HCT116 (cell line): ENCODE measurements around the gene G6PC2. TPM values are rescaled to one million over a fixed set of nuclear protein-coding genes. Genes with fewer than 3 reads are reported as not detected.

Source experiments
- ATAC-seq: fragments of 200-7000 bp; cut with Tn5 transposase; 2 replicates; pipeline ENCODE4 v1.9.1; 2020; ENCODE audit warnings: mild to moderate bottlenecking, moderate library complexity
- BruUV-seq: library from RNA; stranded (reverse); fragments of 400-500 nt; replicated peaks from 2 replicates; lab custom pipeline; 2021; lab: Mats Ljungman, UMichigan
- CTCF ChIA-PET: fragments of 300-600 bp; sonication (Branson Sonifier 250); formaldehyde crosslinking; loops from one replicate; lab custom pipeline; 2021; ENCODE audit warnings: antibody characterized with exemption; lab: Charles Lee
- POLR2A ChIA-PET: fragments of 300-600, 350-600 bp; sonication (Branson Sonifier 250); formaldehyde crosslinking; loops from one replicate; lab custom pipeline; 2021; ENCODE audit warnings: antibody characterized with exemption; lab: Charles Lee
- RAD21 ChIA-PET, 2 experiments: fragments of 300-600 bp; sonication (Branson Sonifier 250); formaldehyde crosslinking; loops; one replicate each; lab custom pipeline; 2023; ENCODE audit warnings: low total read pairs in 2 of 2; ENCODE audit not compliant: uncharacterized antibody in 2 of 2, unreplicated experiment in 2 of 2, low non-redundant PET in 1 of 2; lab: Charles Lee
- DNase-seq: peaks from one replicate; pipeline ENCODE4 v3.0.0-alpha.2; 2010; ENCODE audit warnings: low read depth, low spot score
- H2AFZ ChIP-seq: fragments of 200-600 bp; shearing (Covaris generic), sonication (generic); 2 replicates; pipeline ENCODE4 v1.6.1; 2017; ENCODE audit warnings: low read depth, mixed run types, mixed read lengths, antibody characterized with exemption, low read length; ENCODE audit not compliant: poor library complexity, severe bottlenecking
- H3K27ac ChIP-seq: 2 replicates; pipeline ENCODE4 v1.5.1; 2012; ENCODE audit warnings: low read depth, low read length
- H3K27me3 ChIP-seq: fragments of 200-600 bp; sonication (generic); 2 replicates; pipeline ENCODE4 v1.6.1; 2016; ENCODE audit warnings: mixed run types, low read length, mixed read lengths; ENCODE audit not compliant: insufficient read depth
- H3K36me3 ChIP-seq, 2 experiments: fragments of 200-500 bp in 1 of 2; fragments of 200-600 bp in 1 of 2; sonication (Bioruptor generic) in 1 of 2; sonication (generic) in 1 of 2; 2 replicates each; pipeline versions ENCODE4 v1.5.1 to v1.6.1; 2014 to 2016; ENCODE audit warnings: low read length in 2 of 2, inconsistent platforms in 1 of 2, mixed read lengths in 1 of 2, mixed run types in 1 of 2; ENCODE audit not compliant: insufficient read depth in 2 of 2, control insufficient read depth in 1 of 2
- H3K4me1 ChIP-seq, 2 experiments: fragments of 200-600 bp in 1 of 2; sonication (generic) in 1 of 2; 2 replicates each; pipeline versions ENCODE4 v1.5.1 to v1.6.1; 2012 to 2017; ENCODE audit warnings: low read length in 2 of 2, inconsistent platforms in 1 of 2, mild to moderate bottlenecking in 1 of 2, mixed read lengths in 1 of 2, mixed run types in 1 of 2, moderate library complexity in 1 of 2; ENCODE audit not compliant: insufficient read depth in 2 of 2, control insufficient read depth in 1 of 2
- H3K4me2 ChIP-seq: fragments of 200-600 bp; sonication (generic); 2 replicates; pipeline ENCODE4 v1.6.1; 2017; ENCODE audit warnings: mixed run types, low read length, mixed read lengths
- H3K4me3 ChIP-seq, 2 experiments: fragments of 200-600 bp in 1 of 2; sonication (generic) in 1 of 2; replicated peaks in 1 of 2; 2 replicates each; pipeline ENCODE4 v1.5.1; 2011 to 2016; ENCODE audit warnings: low read length in 2 of 2, control low read depth in 1 of 2, low read depth in 1 of 2, mild to moderate bottlenecking in 1 of 2, mixed read lengths in 1 of 2, mixed run types in 1 of 2
- H3K79me2 ChIP-seq: fragments of 200-600 bp; sonication (generic); 2 replicates; pipeline ENCODE4 v1.6.1; 2017; ENCODE audit warnings: mild to moderate bottlenecking, mixed run types, low read length, moderate library complexity, mixed read lengths; ENCODE audit not compliant: insufficient read depth
- H3K9ac ChIP-seq: fragments of 200-600 bp; sonication (generic); 2 replicates; pipeline ENCODE4 v1.6.1; 2016; ENCODE audit warnings: low read length, mixed read lengths
- H3K9me2 ChIP-seq: fragments of 200-600 bp; sonication (generic), shearing (Covaris generic); 2 replicates; pipeline ENCODE4 v1.6.1; 2017; ENCODE audit warnings: mixed run types, mild to moderate bottlenecking, moderate library complexity; ENCODE audit not compliant: insufficient read depth
- H3K9me3 ChIP-seq, 2 experiments: fragments of 200-500 bp in 1 of 2; fragments of 200-600 bp in 1 of 2; sonication (Bioruptor generic) in 1 of 2; sonication (generic) in 1 of 2; 2 replicates each; pipeline ENCODE4 v1.6.1; 2014 to 2017; ENCODE audit warnings: low read length in 2 of 2, mixed read lengths in 2 of 2, inconsistent platforms in 1 of 2, low read depth in 1 of 2, mild to moderate bottlenecking in 1 of 2, mixed run types in 1 of 2, moderate library complexity in 1 of 2; ENCODE audit not compliant: control insufficient read depth in 1 of 2, insufficient read depth in 1 of 2
- H4K20me1 ChIP-seq: fragments of 200-600 bp; sonication (generic), shearing (Covaris generic); 2 replicates; pipeline ENCODE4 v1.6.1; 2017; ENCODE audit warnings: mixed run types, mild to moderate bottlenecking, moderate library complexity; ENCODE audit not compliant: insufficient read depth
- EGR1 ChIP-seq: IDR thresholded peaks from 2 replicates; pipeline ENCODE4 v1.6.1; 2012; ENCODE audit warnings: low read depth
- EZH2phosphoT487 ChIP-seq: fragments of 200-600 bp; IDR thresholded peaks from 2 replicates; pipeline ENCODE4 v1.6.1; 2018; ENCODE audit warnings: antibody characterized with exemption, borderline replicate concordance
- RAD21 ChIP-seq: IDR thresholded peaks from 2 replicates; pipeline ENCODE4 v1.6.1; 2012; ENCODE audit warnings: low read depth, mild to moderate bottlenecking
- SP1 ChIP-seq: IDR thresholded peaks from 2 replicates; pipeline ENCODE4 v1.6.1; 2012; ENCODE audit warnings: low read depth
- YY1 ChIP-seq: IDR thresholded peaks from 2 replicates; pipeline ENCODE4 v1.6.1; 2011; ENCODE audit warnings: low read length, low read depth, moderate library complexity, mild to moderate bottlenecking; ENCODE audit not compliant: insufficient replicate concordance; ENCODE audit errors: extremely low read depth
- ZFX ChIP-seq: fragments of 450-650 bp; IDR thresholded peaks from 2 replicates; pipeline ENCODE4 v1.6.1; 2017
- ZNF274 ChIP-seq: fragments of 200-500 bp; sonication (Bioruptor generic); IDR thresholded peaks from 2 replicates; pipeline ENCODE4 v1.6.1; 2014; ENCODE audit warnings: mild to moderate bottlenecking, low read depth, low read length, inconsistent platforms
- intact Hi-C: fragments of 100-400 bp; cut with micrococcal nuclease; formaldehyde crosslinking; loops from 2 replicates; pipeline ENCODE4 v1.10.0; 2022
- total RNA-seq: library from RNA; stranded (reverse); gene quantifications from one replicate; pipeline ENCODE4 v1.2.1, GENCODE V29; 2021; ENCODE audit not compliant: unreplicated experiment
- TF ChIP-seq, protein P1 (sequence below): IDR thresholded peaks from 2 replicates; pipeline ENCODE4 v1.6.1; 2012; ENCODE audit warnings: low read depth
- TF ChIP-seq, protein P2 (sequence below): IDR thresholded peaks from 2 replicates; pipeline ENCODE4 v1.6.1; 2012
- TF ChIP-seq, protein P3 (sequence below): IDR thresholded peaks from 2 replicates; pipeline ENCODE4 v1.6.1; 2011; ENCODE audit warnings: mild to moderate bottlenecking, low read length, moderate library complexity; ENCODE audit not compliant: insufficient replicate concordance; ENCODE audit errors: extremely low read depth

The G6PC2 gene
- total RNA-seq, 1 experiment from 2014 or later = not detected

DNA sequence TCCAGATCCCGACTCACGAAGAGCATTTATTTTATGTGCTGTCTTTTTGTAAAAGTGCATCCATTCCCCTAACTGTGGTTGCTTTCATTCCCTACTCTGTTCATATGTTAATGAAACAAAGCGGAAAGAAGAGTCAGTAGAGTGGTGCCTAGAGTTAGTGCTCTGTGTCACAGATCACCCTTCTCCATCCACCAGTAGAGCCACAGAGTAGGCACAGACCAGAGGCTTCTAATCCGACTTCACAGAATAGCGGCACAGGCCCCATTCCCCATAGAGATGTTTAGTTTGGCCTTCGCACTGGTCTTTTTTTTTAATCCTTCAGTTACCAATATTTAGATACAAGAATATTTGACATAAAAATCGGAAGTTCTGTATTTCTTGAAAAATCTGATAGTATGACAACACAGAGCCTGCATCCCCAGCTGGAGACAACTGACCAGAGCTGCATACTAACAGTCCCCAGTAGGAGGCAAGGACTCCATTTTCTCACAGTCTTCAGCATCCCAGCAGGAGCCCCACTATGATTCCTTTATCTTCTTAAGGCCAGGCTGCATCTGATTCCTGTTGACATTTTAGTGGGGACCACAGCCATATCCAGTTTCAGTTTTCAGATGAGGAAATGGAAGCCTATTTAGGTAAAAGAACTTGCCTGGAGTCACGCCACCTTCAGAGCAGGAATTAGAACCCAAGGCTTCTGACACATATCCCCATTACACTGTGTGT, 7.0 kb downstream of the G6PC2 start:
- ATAC-seq = no peak

More for the DNA sequence above, 7.0 kb downstream of the G6PC2 start:
- no peak overlapping the region for H2AFZ ChIP-seq
- H3K9me3 ChIP-seq = no peaks in the 10 kb centered on the region
- no peaks in the 10 kb centered on the region for H3K36me3 ChIP-seq
- H3K79me2 ChIP-seq = no peaks in the 10 kb centered on the region
- CTCF ChIA-PET = no interaction called here
- no peaks in the 10 kb centered on the region for H3K9me2 ChIP-seq
- H3K27me3 ChIP-seq = no peaks in the 10 kb centered on the region
- RAD21 ChIA-PET = no interaction called here
- intact Hi-C loops = no loop called here
- POLR2A ChIA-PET = no interaction called here
- H3K4me3 ChIP-seq = no peak overlapping the region
- H3K4me1 ChIP-seq = no peaks in the 10 kb centered on the region
- BruUV-seq = no TSS peak
- no peaks in the 10 kb centered on the region for H4K20me1 ChIP-seq
- no peak for DNase-seq
- no peak overlapping the region for H3K4me2 ChIP-seq
- H3K27ac ChIP-seq = no peak overlapping the region
- no peak overlapping the region for H3K9ac ChIP-seq
- TF ChIP-seq RAD21 = no peak
- no peak for TF ChIP-seq ZNF274
- no peak for TF ChIP-seq YY1
- TF ChIP-seq EGR1 = no peak
- TF ChIP-seq, protein P1, sequence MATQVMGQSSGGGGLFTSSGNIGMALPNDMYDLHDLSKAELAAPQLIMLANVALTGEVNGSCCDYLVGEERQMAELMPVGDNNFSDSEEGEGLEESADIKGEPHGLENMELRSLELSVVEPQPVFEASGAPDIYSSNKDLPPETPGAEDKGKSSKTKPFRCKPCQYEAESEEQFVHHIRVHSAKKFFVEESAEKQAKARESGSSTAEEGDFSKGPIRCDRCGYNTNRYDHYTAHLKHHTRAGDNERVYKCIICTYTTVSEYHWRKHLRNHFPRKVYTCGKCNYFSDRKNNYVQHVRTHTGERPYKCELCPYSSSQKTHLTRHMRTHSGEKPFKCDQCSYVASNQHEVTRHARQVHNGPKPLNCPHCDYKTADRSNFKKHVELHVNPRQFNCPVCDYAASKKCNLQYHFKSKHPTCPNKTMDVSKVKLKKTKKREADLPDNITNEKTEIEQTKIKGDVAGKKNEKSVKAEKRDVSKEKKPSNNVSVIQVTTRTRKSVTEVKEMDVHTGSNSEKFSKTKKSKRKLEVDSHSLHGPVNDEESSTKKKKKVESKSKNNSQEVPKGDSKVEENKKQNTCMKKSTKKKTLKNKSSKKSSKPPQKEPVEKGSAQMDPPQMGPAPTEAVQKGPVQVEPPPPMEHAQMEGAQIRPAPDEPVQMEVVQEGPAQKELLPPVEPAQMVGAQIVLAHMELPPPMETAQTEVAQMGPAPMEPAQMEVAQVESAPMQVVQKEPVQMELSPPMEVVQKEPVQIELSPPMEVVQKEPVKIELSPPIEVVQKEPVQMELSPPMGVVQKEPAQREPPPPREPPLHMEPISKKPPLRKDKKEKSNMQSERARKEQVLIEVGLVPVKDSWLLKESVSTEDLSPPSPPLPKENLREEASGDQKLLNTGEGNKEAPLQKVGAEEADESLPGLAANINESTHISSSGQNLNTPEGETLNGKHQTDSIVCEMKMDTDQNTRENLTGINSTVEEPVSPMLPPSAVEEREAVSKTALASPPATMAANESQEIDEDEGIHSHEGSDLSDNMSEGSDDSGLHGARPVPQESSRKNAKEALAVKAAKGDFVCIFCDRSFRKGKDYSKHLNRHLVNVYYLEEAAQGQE = no peak
- no peak for TF ChIP-seq SP1
- TF ChIP-seq EZH2phosphoT487 = no peak
- no peak for TF ChIP-seq ZFX
- TF ChIP-seq, protein P2, sequence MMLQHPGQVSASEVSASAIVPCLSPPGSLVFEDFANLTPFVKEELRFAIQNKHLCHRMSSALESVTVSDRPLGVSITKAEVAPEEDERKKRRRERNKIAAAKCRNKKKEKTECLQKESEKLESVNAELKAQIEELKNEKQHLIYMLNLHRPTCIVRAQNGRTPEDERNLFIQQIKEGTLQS = no peak
- TF ChIP-seq, protein P3, sequence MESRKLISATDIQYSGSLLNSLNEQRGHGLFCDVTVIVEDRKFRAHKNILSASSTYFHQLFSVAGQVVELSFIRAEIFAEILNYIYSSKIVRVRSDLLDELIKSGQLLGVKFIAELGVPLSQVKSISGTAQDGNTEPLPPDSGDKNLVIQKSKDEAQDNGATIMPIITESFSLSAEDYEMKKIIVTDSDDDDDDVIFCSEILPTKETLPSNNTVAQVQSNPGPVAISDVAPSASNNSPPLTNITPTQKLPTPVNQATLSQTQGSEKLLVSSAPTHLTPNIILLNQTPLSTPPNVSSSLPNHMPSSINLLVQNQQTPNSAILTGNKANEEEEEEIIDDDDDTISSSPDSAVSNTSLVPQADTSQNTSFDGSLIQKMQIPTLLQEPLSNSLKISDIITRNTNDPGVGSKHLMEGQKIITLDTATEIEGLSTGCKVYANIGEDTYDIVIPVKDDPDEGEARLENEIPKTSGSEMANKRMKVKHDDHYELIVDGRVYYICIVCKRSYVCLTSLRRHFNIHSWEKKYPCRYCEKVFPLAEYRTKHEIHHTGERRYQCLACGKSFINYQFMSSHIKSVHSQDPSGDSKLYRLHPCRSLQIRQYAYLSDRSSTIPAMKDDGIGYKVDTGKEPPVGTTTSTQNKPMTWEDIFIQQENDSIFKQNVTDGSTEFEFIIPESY = no peak
